ENCODE measurements around the gene TNFSF11.

TNFSF11 gene

GRCh38 chr13:42649831-42650230, 75.9 kb downstream of the TNFSF11 start:
- Histone ChIP-seq H3K36me3 (replicated peaks; ENCODE audit: insufficient read depth, low read length) (no peaks in the 10 kb centered on the region), H3K4me2 (ENCODE audit: low read depth, low read length) (no peak overlapping the region), H3K79me2 (ENCODE audit: low read length) (no peaks in the 10 kb centered on the region), H2AFZ (ENCODE audit: low read length) (no peak overlapping the region), H3K4me1 (ENCODE audit: low read length) (no peaks in the 10 kb centered on the region), H3F3A (ENCODE audit: insufficient read depth, low read length) (no peaks in the 10 kb centered on the region), H3K27me3 (replicated peaks; ENCODE audit: insufficient read depth, low read length) (no peaks in the 10 kb centered on the region), H4K20me1 (ENCODE audit: insufficient read depth, low read length) (no peaks in the 10 kb centered on the region), H3K9me2 (replicated peaks; ENCODE audit: insufficient read depth, low read length) (no peaks in the 10 kb centered on the region), H3K4me3 (ENCODE audit: low read length) (no peak overlapping the region), H3K9ac (ENCODE audit: low read length) (no peak overlapping the region), H3K9me3 (replicated peaks; ENCODE audit: insufficient read depth, low read length) (no peaks in the 10 kb centered on the region), H3K27ac (ENCODE audit: low read length) (no peak overlapping the region)
- TF ChIP-seq EZH2 (optimal IDR thresholded peaks at IDR 0.05; ENCODE audit: low read depth, low read length) (no peak), EZH2phosphoT487 (IDR thresholded peaks at IDR 0.05; ENCODE audit: low read length) (no peak)
- DNase-seq: no peak

- Histone ChIP-seq H3K79me2 (ENCODE audit: low read length) (no peaks in the 10 kb centered on the region), H3K27me3 (replicated peaks; ENCODE audit: insufficient read depth, low read length) (no peaks in the 10 kb centered on the region), H4K20me1 (ENCODE audit: insufficient read depth, low read length) (no peaks in the 10 kb centered on the region), H3K9ac (ENCODE audit: low read length) (no peak overlapping the region), H3K4me1 (ENCODE audit: low read length) (no peaks in the 10 kb centered on the region), H2AFZ (ENCODE audit: low read length) (no peak overlapping the region), H3K36me3 (replicated peaks; ENCODE audit: insufficient read depth, low read length) (no peaks in the 10 kb centered on the region), H3K4me3 (ENCODE audit: low read length) (no peak overlapping the region), H3K9me2 (replicated peaks; ENCODE audit: insufficient read depth, low read length) (no peaks in the 10 kb centered on the region), H3F3A (ENCODE audit: insufficient read depth, low read length) (no peaks in the 10 kb centered on the region), H3K4me2 (ENCODE audit: low read depth, low read length) (no peak overlapping the region), H3K27ac (ENCODE audit: low read length) (no peak overlapping the region), H3K9me3 (replicated peaks; ENCODE audit: insufficient read depth, low read length) (no peaks in the 10 kb centered on the region)
- DNase-seq: no peak
- no peak for TF ChIP-seq EZH2phosphoT487 (IDR thresholded peaks at IDR 0.05; ENCODE audit: low read length)
- no peak for TF ChIP-seq CTCF (IDR thresholded peaks at IDR 0.05; ENCODE audit: low read length)
- TF ChIP-seq EZH2 (optimal IDR thresholded peaks at IDR 0.05; ENCODE audit: low read depth, low read length): no peak
Measured at GRCh38 chr13:42650506-42650905, 76.6 kb downstream of the TNFSF11 start.

GRCh38 chr13:42651936-42652641, 78.1 kb downstream of the TNFSF11 start:
- Histone ChIP-seq H3K4me3 (ENCODE audit: low read length) (no peak overlapping the region), H3K4me1 (ENCODE audit: low read length) (no peaks in the 10 kb centered on the region), H3K36me3 (replicated peaks; ENCODE audit: insufficient read depth, low read length) (no peaks in the 10 kb centered on the region), H3K27me3 (replicated peaks; ENCODE audit: insufficient read depth, low read length) (no peaks in the 10 kb centered on the region), H4K20me1 (ENCODE audit: insufficient read depth, low read length) (no peaks in the 10 kb centered on the region), H3K27ac (ENCODE audit: low read length) (no peak overlapping the region), H3F3A (ENCODE audit: insufficient read depth, low read length) (no peaks in the 10 kb centered on the region), H3K4me2 (ENCODE audit: low read depth, low read length) (no peak overlapping the region), H2AFZ (ENCODE audit: low read length) (no peak overlapping the region), H3K79me2 (ENCODE audit: low read length) (no peaks in the 10 kb centered on the region), H3K9ac (ENCODE audit: low read length) (no peak overlapping the region), H3K9me2 (replicated peaks; ENCODE audit: insufficient read depth, low read length) (no peaks in the 10 kb centered on the region), H3K9me3 (replicated peaks; ENCODE audit: insufficient read depth, low read length) (no peaks in the 10 kb centered on the region)
- no peak for TF ChIP-seq EZH2phosphoT487 (IDR thresholded peaks at IDR 0.05; ENCODE audit: low read length)
- no peak for TF ChIP-seq EZH2 (optimal IDR thresholded peaks at IDR 0.05; ENCODE audit: low read depth, low read length)
- TF ChIP-seq CTCF (IDR thresholded peaks at IDR 0.05; ENCODE audit: low read length): no peak
- DNase-seq: no peak
